Amniotic stem cell (primary cell): ENCODE data around the gene DSCAML1.
"Not testable (repeated sequence)": the region's sequence is repeated elsewhere in the genome, so short reads cannot be mapped to it uniquely, and the experiment has no call there.

Experiments used
- DNase-seq: peaks from one replicate; lab custom pipeline; 2025; lab: John Stamatoyannopoulos, UW

The DSCAML1 gene

GRCh38 chr11:117464778-117465177 lies 332.2 kb downstream of the DSCAML1 start:
- no peak for DNase-seq

- DNase-seq = no peak
Observed at GRCh38 chr11:117462864-117463247, 334.2 kb downstream of the DSCAML1 start.

DNA sequence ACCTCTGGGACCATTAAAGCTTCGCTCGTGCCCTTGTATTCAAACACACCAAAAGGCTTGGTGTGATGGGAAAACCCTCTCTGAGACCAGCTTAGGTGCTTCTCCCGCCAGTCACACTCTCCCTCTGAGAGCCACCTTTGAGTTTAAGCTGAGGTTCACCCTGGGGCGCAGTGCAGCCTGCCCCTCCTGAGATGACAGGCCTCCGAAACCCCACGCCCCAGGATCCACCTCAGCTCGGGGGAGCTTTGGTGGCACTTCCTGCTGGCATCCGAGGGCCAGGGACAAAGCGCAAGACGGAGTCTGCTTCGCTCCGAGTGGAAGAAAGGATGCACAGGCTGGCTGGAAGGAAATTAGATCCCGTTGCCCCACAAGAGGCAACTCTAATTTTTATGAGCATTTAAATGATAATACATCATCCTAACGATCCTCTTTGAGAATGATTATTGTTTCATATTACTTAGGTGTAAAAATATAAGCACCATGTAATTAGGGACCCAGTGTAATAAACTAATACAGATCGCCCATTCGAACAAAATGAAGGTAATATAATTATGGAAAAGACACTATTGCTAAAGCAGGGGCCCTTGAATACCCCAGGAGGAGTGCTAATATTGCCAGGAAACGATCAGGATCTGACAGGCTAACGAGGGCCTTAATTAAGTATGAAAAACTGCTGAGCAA lies 334.7 kb downstream of the DSCAML1 start:
- no peak for DNase-seq

DNA sequence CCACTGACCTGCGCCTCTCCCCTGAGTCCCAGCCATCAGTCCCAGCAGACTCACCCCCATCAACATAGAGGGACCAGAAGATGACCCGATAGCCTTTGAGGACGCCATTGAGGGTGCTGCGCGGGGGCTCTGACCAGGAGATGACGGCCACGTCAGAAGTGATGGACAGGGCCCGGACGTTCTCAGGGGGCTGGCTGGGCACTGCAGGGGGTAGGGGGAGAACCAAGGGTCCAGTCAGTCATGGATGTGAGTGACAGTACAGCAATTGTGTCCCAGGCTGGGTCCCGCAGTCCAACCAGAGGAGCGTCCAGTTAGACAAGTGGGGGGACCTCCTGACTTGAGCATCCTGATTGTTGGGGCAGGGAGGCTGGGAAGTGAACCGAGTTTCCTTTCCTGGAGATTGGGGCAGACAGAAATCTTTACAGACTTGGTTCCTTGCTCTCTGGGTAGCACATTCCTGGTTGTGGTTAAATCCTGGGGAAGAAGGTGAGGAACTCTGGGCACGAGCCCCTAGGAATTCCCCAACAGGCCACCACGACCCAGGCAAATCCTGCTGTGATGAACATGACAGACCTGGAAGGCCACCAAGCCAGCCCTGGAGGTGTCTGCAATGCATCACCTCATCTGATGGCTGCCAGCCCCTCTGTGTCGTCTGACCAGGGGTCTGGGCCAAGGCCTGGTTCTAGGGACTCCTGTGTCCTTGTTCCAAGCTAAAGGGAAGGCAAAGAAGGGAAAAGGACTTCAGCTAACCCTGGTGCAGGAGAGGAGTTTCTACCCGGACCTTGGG lies 335.4 kb downstream of the DSCAML1 start:
- no peak for DNase-seq

GRCh38 chr11:117459979-117460300 lies 337.1 kb downstream of the DSCAML1 start:
- no peak for DNase-seq

GRCh38 chr11:117459123-117459978 lies 337.7 kb downstream of the DSCAML1 start:
- no peak for DNase-seq

DNA sequence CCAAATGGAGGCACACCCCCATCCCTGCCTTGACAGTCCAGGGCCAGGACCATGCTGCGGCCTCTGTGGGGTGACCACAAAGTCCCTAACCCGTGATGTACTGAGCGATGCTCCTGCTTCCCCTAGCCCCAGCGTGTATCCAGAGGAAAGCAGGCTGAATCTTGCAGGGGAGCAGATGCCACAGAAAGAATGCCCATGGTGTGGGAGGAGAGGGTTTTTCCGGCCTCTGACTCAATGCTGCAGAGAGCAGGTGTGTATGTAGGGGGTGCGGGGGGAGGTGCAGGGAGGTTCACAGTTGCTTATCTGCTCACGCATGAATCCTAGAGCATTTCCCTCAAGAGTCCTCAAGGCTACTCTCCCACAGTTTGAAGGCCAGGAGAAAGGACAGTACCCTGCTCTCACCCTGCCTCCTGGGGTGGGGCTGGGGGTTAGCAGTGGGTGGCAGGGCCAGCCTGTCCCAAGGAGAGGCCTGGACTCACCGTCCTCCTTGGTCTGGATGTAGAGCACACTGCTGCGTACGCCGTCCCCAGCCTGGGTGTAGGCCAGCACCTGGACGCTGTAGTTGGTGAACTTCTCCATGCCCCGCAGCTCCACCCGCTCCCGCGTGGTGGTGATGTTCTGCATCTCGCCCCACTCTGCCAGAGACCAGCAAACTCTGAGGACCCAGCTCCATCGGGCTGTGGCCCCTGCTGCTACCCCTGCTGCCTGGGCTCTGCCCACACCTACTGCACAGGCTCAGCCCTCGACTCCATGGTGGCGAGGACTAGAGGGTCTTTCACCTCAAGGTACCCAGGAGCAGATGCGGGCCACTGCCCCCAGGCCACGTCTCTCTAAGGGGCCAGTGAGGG lies 338.5 kb downstream of the DSCAML1 start:
- DNase-seq = no peak

- no peak for DNase-seq
Observed at GRCh38 chr11:117457835-117458234, 339.2 kb downstream of the DSCAML1 start.

- no peak for DNase-seq
Observed at GRCh38 chr11:117457031-117457785, 339.8 kb downstream of the DSCAML1 start.

- not testable (repeated sequence) for DNase-seq
Observed at GRCh38 chr11:117456721-117457029, 340.3 kb downstream of the DSCAML1 start.

DNA sequence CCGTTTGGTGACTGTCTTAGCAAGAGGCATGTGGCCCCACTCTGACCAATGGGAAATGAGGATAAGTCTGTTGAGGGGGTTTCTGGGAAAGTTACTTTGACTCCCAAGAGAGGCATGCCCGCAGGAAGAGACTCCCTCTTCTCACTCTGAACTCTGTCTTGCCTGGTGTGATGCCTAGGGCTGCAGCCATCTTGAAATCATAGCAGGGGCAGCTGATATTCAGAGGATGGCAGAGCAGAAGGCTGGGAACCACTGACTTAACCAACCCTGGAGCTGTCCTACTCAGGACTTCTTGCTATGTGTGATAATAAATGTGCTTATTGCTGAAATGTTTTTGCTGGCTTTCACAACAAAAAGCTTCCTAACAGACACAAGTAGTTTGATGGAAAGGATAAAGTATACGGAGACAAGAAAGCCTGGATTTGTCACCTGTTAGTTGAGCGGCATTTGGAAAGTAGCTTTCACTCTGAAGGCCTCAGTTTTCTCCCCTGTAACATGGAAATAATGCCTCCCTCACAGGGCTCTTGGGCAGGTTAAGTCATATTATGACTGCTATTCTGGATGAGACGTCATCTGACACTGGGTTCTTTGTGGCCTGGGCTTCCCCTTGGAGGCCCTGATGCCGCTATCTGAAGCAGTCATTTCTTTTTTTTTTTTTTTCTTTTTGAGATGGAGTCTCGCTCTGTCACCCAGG lies 340.8 kb downstream of the DSCAML1 start:
- DNase-seq = no peak

DNA sequence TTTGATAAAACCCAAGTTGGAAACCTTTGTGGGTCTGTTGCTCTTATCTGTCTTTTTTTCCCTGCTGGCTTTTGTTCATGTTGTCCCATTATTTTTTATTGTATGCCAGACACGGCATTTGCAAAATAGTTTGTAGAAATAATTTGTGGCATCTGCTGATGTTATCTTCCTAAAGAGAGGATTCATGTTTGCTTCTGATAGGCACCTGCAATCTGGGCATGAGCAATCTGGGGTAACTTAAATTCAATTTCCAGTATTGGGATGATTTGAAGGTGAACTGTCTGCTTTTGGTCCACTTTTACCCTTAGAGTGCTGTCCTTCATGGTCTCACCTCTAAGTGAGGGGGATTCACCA lies 342.5 kb downstream of the DSCAML1 start:
- DNase-seq = no peak

- DNase-seq = no peak
Observed at GRCh38 chr11:117453886-117454563, 343.0 kb downstream of the DSCAML1 start.

DNA sequence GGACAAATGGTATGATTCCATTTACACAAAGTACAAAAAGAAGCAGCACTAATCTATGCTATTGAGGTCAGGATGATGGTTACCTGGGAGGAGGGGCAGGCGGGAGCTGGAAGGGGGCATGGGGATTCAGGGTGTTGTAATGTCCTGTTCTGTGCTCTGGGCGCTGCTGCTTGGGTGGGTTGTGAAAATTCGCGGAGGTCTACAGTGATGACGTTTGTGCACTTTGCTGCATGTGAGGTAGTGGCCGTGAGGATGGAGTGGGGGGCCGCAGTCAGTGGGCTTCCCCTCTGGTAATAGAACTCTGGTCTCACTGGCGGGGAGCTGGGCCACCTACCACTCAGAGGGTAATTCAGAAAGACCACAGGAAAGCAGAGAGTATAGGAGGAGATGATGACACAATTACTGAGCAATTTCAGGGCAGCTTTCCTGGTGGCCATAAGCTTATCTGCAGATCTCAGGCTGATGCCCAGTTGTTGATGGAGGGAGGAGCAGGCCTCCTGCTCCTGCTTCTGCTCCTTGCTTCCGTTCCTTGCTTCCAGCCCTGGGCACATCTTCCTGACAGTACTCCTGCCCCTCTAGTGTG lies 347.8 kb downstream of the DSCAML1 start:
- no peak for DNase-seq

DNA sequence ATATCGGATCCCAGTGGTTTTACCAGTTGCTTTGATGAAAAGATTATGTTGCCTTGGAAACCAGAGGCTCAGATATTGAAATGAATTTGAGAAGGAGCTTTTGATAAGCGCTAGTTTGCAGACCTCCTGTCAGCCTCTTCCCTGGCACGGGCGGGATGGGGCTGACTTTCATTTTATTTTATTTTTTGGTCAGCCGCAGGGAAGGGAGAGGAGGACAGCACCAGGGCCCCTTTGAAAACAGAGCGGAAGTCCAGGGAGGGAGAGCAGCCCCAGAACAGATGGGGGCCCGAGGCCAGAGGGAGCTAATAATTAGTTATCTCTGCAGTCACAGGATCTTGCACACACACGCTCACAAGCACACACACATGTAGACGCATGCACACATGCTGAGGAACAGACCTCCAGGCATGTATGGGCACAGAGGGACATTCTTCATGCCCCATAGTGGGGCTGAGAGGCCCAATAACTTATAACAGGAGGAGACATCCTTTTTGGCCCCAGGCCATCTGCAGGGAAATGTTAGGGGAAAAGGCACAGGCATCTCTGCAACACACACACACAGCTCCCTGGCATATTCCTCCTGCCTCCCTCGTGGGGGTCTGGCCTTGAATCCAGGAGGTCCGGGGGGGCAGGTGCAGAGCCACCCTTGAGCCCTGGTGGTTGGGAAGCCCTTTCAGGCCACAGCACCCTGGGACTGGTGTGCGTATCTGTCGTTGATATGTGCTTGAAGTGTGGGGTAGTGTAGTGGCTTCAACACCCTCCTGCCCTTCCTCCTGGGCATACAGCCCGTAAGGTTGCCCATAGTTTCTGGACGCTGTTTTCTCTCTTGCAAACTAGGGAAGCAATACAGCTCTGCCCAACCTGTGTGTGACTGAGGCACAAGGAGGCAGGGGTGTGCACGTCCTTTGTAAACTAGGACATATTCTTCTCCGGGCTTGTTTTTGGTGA lies 352.0 kb downstream of the DSCAML1 start:
- DNase-seq = no peak

GRCh38 chr11:117444256-117444655 lies 352.8 kb downstream of the DSCAML1 start:
- no peak for DNase-seq

DNA sequence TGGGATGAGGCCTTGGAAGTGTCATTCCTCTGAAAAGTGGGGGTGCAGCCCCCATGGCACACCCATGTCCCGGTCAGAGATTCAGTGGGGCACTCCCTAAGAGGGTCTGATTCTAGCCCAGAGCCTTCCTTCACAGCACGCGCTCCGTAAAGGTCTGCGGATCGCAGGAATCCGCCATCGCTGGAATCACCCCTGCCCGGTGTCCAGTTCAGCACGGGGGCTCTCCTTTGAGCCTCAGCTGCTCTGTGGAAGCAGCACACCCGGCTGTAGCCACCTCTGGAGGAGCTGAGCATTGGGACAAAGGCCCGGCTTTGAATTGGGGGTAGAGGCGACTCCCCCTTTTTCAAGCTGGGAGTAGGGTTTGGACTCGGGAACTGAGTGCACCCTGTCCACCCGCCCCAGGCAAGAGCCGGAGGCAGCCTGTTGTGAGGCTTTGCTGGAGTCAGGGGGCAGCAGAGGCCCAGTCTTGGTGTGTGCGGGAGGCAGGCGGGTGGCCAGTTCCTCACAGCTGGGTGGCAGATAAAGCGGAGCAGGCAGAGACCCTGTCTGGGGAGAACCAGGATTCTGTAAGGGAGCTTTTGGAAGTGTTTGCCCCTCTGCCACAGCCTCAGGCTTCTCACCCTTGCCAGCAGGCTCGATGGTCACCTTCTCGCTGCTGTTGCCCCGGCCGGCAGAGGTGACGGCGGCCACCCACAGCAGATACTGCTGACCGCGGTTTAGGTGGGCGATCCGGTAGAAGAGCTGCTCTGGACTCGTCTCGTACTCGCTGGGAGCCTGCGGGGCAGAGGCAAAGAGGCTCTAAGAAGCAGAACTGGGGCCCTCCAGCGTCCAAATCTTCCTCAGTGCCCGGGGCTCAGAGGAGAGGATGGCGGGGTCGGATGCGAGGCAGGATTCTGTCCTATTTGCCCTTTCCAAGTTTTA lies 353.5 kb downstream of the DSCAML1 start:
- DNase-seq = no peak

DNA sequence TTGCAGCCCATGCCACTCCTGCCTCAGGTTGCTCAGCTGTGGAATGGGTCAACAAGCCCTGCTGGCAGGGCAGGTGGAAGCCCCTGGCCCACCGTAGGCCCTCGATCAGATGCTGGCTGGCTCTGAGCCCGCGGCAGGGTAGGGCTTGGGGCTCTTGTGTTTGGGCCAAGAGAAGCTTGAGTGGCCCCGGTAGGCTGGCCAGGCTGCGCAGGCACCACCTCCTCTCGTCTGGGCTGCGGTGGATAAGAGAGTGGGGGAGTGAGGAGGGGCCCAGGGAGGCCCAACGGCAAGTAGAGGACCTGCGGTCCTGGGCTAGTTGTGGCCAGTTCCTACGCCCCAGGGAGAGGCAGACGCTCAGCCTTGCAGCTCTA lies 354.2 kb downstream of the DSCAML1 start:
- no peak for DNase-seq
